SH-SY5Y (cell line): Measurements from ENCODE around the gene KDM4B.

Experiments
- GATA2 ChIP-seq: IDR thresholded peaks from 2 replicates; pipeline ENCODE4 v1.6.1; 2011; ENCODE audit warnings: mild to moderate bottlenecking, low read depth, low read length
- GATA3 ChIP-seq: IDR thresholded peaks from 2 replicates; pipeline ENCODE4 v1.6.1; 2011; ENCODE audit warnings: low read depth, mild to moderate bottlenecking, low read length, moderate library complexity

GRCh38 chr19:5096536-5096935 lies 127.6 kb downstream of the KDM4B start:
- TF ChIP-seq GATA2 (no peak), GATA3 (no peak)
